A549 treated with AZD9567 at 1 μM for 4 hours (cell line): ENCODE measurements around the gene HABP2. TPM values are rescaled to one million over a fixed set of nuclear protein-coding genes. Genes with fewer than 3 reads are reported as not detected.

Source experiments
- total RNA-seq: library from RNA; stranded (reverse); fragments of 200-300 nt; extraction: Qiagen RNA extraction; gene quantifications from 5 replicates; pipeline ENCODE4 v1.2.3, GENCODE V29; 2022; ENCODE audit not compliant: insufficient read depth

HABP2 gene
- total RNA-seq, result 0.09 to 0.13 TPM (median 0.11 TPM) in 4 of 5 replicates, not detected in the other

DNA sequence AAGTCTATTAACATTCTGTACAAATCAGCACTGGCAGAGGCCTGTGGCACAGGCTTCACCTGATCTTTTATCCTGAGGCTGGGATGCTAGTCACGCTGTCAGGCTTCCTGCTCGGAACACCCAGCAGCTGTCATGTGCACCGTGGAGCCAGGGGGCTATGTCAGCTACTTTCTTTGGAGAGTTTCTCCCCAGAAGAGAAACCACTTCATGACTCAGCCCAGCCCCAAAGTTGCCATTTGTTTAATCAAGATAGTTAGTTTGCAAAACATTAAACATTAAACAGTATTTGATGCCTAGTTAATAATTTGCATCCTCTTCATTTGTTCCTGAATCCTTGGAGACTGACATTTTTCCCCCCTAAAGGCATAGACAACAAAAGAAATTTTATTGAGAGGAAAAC lies at the start of gene HABP2:
Gene HABP2 (plus strand): TSS at position 353 of the 400 bp plus-strand sequence. CDS start 69 bp downstream, outside the sequence.

Other genes starting within 250 kb of the HABP2 start
- gene NRAP, start 111.0 kb downstream of the HABP2 start, total RNA-seq, result not detected in 5 replicates
- gene CASP7, start 126.9 kb downstream of the HABP2 start, total RNA-seq, result 23.3 to 38.7 TPM (median 26.9 TPM) in 5 replicates
- 0.02 to 0.19 TPM (median 0.06 TPM) in 3 of 5 replicates, not detected in the others for gene PLEKHS1, start 198.6 kb downstream of the HABP2 start, total RNA-seq